Esophagus mucosa (tissue), 1 donor: ENCODE data around the gene PIK3AP1. TPM values are rescaled to one million over a fixed set of nuclear protein-coding genes. Genes with fewer than 3 reads are reported as not detected.

Source experiments
- ATAC-seq: fragments of 200-7000 bp; cut with Tn5 transposase; one replicate; pipeline ENCODE4 v1.9.1; 2020
- total RNA-seq: library from RNA; stranded (reverse); gene quantifications from one replicate; pipeline ENCODE4 v1.2.4, GENCODE V29; 2023
- donor health status: DM: yes; HTN: yes; CAD: no.

The PIK3AP1 gene
- total RNA-seq, 1 donor from 2014 or later = 1.0 TPM

GRCh38 chr10:96608262-96608661 lies 112.1 kb downstream of the PIK3AP1 start:
- no peak for ATAC-seq

- ATAC-seq = no peak
These were observed 113.4 kb downstream of the PIK3AP1 start for GRCh38 chr10:96606946-96607345.

DNA sequence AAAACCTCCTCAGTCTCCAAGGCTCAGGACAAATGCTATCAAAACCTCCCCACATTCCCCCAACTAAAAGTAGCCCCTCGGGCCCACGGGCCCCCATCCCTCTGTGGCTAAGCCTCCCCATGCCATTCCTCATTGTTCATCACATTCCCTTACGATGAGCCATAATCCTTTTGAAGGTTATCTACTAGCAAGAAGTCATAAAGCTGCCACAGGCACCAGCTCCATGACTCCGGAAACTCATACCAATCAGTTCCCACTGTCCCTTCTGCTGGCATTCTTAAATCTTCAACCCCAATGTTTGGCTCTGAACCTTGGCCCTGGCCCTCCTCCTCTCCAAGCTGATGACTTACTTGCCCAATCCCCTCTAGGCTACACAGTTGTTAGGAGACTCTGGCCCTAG lies 114.1 kb downstream of the PIK3AP1 start:
- no peak for ATAC-seq

GRCh38 chr10:96600337-96600736 lies 120.0 kb downstream of the PIK3AP1 start:
- ATAC-seq = no peak

GRCh38 chr10:96598846-96599245 lies 121.5 kb downstream of the PIK3AP1 start:
- ATAC-seq = no peak

GRCh38 chr10:96596422-96597407 lies 123.6 kb downstream of the PIK3AP1 start:
- ATAC-seq = no peak

- ATAC-seq = no peak
These were observed 124.6 kb downstream of the PIK3AP1 start for GRCh38 chr10:96595741-96596140.

DNA sequence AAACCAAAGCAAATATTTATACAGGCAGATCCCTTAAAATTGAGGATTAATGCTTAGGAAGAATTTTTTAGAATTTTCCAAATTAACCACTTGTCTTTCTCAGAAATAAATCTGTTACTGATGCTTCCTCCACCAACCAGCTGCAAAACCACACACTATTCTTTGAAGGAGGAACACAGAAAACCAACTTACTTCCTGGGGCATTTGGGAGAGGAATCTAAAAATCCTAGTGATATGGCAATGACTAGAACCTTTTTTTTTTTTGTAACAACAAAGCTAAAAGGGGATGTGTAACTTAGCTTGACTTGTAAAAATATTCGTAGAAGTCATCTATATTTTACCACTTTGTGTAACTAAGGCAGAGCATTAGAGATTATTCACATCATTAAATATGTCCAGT lies 128.4 kb downstream of the PIK3AP1 start:
- ATAC-seq = no peak

DNA sequence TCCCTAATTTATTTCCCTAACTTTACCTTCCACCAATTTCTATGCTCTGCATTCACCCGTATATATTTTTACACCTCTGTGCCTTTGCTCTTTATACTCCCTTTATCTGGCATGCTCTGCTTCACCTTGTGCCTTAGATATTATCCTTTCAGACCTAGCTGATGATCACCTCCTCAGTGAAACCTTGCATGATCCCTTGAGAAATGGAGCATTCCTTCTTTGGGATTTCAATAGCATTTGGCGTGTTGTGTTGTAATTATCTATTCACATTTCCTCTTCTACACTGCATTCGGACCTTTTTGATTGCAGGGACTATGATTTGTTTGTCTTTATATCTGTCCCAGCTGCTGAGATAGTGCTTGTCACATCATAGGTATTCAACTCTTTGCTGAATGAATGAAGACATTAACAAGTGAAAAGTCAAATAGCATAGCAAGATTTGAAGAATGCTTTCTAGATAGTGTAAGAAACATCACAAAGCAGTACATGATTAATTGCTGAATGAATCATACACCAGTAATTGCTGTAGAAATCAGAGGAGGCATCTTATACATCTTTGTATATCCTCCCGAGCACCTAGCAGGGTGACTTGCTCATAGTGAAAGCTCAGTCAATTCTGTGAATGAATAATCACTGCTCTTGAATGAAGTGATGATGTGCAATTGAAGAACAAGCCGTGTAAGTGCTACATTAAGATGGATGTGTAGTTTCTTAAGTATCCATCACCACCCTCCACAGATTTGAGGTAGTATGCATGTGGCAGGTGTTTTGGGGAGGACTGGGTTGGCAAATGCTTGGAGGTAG lies 131.5 kb downstream of the PIK3AP1 start:
- ATAC-seq = no peak

DNA sequence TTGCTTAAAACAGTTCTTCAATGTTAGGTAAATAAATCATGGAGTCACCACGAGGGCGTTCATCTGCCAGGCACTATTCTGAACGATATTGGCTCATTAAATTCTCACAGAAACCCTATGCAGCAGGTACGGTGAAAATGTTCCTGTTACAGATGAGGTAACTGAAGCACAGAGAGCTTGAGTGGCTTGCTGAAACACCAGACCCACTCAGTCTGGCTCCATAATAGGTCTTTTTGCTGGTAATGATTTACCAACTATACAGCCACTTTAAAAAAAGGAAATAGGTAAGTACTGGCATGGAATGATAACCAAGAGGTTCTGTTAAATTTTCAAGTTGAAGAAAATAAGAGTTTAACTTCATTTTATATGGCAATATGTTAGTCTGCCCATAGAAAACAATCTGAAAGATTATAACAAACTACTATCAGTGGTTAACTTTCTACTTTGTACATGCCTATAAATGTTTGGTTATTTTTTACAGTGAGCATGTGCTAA lies 132.2 kb downstream of the PIK3AP1 start:
- ATAC-seq = no peak

DNA sequence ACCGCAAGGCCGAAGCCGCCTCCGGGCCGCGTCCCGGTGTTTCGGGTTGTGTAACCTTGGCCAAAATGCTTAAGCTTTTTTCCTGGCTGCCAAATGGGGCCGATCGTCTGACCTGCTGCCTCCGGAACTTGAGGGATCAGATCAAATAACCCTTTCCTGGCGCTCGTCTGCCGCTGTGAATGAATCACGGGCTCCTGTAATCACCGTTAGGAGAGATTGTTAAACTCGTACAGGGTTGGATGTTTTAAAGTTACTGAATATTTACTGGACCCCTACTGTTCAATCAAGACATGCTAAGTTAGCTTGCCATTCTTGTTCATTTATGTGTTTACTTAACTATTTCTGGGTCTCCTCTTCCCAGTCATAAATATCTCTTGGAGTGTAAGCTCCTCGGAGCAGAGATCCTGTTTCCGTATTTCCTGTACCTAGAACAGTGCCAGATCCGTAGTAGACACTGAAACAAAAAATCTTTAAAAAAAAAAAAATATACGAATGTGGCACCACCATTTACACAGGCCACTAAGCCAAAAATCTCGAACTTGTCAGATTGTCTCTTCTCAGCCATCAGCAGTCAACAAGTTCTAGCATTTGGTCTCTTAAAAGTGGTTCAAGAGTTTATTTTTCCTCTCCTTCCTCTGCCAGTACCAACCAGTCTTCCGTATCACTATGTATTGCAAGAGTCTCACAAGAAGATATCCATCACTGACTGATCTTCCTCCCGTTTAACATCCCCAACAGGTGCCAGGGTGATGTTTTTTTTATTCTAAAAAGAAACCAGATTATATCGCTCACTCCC lies 132.9 kb downstream of the PIK3AP1 start:
- ATAC-seq = peak; percentile 32

DNA sequence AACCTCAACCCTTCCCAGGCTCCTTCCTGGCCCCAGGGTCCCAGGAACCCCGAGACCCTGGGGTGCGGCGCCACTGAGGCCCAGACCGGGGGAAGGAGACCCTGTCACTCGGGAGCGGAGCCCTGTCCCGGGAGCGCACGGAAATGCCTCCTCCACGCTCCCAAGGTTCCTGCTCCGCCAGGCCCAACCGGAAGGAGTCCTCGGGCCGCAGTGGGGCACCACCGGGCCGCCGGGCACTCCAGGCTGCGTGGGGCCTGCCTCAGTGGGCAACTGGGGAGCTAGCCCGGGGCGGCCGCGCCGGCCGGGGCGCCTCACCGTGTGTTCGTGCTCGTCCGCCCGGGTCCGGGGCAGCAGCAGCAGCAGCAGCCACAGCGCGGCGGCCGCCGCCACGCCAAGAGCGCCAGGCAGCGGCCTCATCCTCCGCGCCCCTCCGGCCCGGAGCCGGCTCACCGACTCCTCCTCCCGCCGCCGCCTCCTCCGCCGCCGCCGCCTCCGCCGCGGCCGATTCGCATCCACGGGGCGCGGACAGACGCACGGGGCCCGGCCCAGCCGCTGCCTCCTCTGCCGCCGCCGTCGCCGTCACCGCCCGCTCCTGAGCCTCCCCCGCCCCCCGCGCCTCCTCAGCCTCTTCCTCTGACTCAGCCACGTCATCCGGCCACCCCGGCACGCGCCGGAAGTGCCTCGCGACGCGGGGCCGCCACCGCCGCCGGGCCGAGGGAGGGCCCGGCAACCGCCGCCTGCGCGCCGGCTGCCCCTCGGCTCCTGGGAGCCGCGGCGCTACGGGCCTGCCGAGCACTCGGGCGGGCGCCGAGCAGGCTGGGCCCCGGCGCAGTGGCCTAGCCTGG lies 133.7 kb downstream of the PIK3AP1 start, which contains the start of gene TM9SF3:
TSS of gene TM9SF3 (minus strand) at position 594 of the 845 bp plus-strand sequence. CDS start at position 417, 177 bp downstream.
- ATAC-seq = peak; percentile 93

DNA sequence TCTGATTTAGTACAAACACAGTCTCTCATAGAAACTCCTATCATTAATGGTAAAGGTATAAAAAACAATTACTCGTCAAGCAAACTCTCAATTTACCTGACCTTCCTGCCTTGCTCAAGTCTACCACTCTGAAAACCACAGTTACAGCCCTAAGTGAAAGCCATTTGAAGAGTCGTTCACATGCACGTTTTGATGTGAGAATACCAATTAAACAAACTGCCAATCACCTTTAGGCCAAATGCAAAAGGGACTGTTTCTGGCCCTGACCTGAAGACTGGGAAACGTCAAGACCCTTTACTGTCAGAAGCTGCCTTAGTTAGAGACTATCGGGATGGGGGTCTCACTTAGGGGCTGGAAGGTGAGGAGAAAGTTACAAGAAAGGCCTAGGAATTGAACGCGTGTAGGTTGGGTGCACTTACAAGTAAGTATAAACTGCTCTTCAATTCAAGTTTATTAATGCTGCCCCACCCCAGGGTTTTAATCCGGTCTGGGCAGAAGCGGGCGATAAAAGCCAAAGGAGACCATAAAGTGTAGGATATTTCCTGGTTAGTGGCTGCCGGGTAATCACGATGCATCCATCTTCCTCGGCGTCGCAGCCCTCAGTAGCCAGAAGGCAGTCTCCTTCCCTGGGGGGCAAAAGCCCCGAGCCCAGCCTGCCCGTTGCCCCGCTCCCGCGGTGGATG lies 134.4 kb downstream of the PIK3AP1 start:
- peak; percentile 50 for ATAC-seq

- ATAC-seq = no peak
These were observed 135.8 kb downstream of the PIK3AP1 start for GRCh38 chr10:96584474-96584873.

DNA sequence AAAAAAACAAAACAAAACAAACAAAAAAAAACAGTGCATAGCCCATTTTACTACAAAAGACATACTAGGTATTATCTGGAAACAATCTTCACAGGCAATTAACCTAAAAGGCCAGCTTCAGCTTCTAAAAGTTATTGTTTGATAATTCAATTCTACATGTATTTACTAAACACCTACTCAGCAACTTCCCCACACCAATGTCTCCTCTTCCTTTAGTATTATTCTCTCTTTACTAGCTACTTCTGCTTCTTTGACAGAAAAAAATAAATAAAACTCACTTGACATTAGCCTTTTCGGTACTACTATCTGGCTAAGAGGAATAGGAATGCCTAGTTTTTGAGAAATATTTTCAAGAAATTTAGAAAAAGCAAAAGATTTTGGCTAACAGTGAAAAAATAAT lies 136.3 kb downstream of the PIK3AP1 start:
- no peak for ATAC-seq

- ATAC-seq = no peak
These were observed 141.2 kb downstream of the PIK3AP1 start for GRCh38 chr10:96579133-96579532.

DNA sequence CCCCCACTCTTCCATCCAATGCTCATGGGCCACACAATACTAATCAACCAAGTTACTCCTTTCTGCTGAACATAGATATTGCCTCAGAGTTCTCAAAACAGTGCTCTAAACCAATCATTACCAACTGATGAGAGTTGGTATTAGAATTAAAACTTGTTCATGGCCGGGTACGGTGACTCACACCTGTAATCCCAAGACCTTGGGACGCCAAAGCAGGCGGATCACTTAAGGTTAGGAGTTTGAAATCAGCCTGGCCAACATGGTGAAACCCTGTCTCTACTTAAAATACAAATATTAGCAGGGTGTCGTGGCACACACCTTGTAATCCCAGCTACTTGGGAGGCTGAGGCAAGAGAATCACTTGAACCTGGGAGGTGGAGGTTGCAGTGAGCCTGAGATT lies 141.7 kb downstream of the PIK3AP1 start:
- peak; percentile 78 for ATAC-seq

GRCh38 chr10:96578022-96578421 lies 142.3 kb downstream of the PIK3AP1 start:
- peak; percentile 51 for ATAC-seq

GRCh38 chr10:96577069-96577468 lies 143.2 kb downstream of the PIK3AP1 start:
- ATAC-seq = peak; percentile 87

DNA sequence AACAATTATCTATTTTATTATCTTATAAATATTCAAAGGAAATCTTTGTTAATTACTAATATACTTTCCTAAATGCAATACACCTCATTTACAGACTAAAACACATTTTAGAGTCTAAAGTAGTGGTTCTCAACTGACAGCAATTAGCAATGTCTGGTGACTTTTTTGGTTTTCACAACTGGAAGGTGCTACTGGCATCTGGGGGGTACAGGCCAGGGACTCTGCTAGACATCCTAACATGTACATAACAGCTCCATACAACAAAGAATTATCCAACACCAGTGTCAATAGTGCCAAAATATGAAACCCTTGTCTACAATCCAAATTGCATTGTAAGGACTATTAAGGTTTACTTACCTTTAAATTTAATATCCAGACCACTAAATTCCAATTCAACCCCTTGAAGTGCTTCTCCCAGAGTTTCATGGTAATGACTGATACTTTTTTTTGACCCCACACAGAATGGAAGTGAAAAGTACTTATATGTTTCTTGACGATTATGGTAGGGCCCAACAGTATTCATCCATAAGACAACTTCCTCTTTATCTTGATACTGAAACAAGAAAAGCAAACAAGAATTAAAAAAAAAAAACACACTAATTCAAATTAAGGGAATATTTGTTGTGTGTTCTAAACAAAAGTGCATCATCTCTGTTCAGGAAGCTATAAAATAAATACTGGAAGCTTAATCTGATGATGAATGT lies 143.9 kb downstream of the PIK3AP1 start:
- ATAC-seq = no peak
